Measurements from ENCODE around the gene FASTKD2. TPM values are rescaled to one million over a fixed set of nuclear protein-coding genes. Genes with fewer than 3 reads are reported as not detected.

The FASTKD2 gene
- total and polyA plus RNA-seq, 9 donors, result 14.3 to 29.0 (median 23.1) TPM

- TF ChIP-seq POLR2A (IDR thresholded peaks at IDR 0.05), result no peak
- no peak for TF ChIP-seq EP300 (IDR thresholded peaks at IDR 0.05)
- TF ChIP-seq CTCF (IDR thresholded peaks at IDR 0.05), result no peak
- H3K36me3 ChIP-seq, result no peaks in the 10 kb centered on the region
- H3K27ac ChIP-seq, result no peak overlapping the region
- intact Hi-C loops (cut with DNase I), result no loop called here
- 83 to 95% (median 92%) methylated on average over 1 of the region's 1 CpG for WGBS, 3 donors
- H3K4me1 ChIP-seq (ENCODE audit: insufficient read depth), result no peaks in the 10 kb centered on the region
- no peak for DNase-seq
- no peak overlapping the region for H3K4me3 ChIP-seq
- no peaks in the 10 kb centered on the region for H3K27me3 ChIP-seq
- no peaks in the 10 kb centered on the region for H3K9me3 ChIP-seq
Observed at GRCh38 chr2:206723288-206723687, 42.1 kb upstream of the FASTKD2 start.

- no peaks in the 10 kb centered on the region for H3K36me3 ChIP-seq
- no peak for DNase-seq
- TF ChIP-seq POLR2A (IDR thresholded peaks at IDR 0.05) (no peak), EP300 (IDR thresholded peaks at IDR 0.05) (no peak), CTCF (IDR thresholded peaks at IDR 0.05) (no peak)
- no peaks in the 10 kb centered on the region for H3K9me3 ChIP-seq
- WGBS, 3 donors, result 92 to 96% (median 95%) methylated on average over 2 of the region's 2 CpGs
- no peak overlapping the region for H3K27ac ChIP-seq
- H3K27me3 ChIP-seq, result no peaks in the 10 kb centered on the region
- H3K4me1 ChIP-seq (ENCODE audit: insufficient read depth), result no peaks in the 10 kb centered on the region
- intact Hi-C loops (cut with DNase I), result no loop called here
- H3K4me3 ChIP-seq, result no peak overlapping the region
Observed at GRCh38 chr2:206727287-206727686, 38.1 kb upstream of the FASTKD2 start.

- DNase-seq, result no peak
- no peak for TF ChIP-seq POLR2A (IDR thresholded peaks at IDR 0.05)
- no peak for TF ChIP-seq EP300 (IDR thresholded peaks at IDR 0.05)
- TF ChIP-seq CTCF (IDR thresholded peaks at IDR 0.05), result no peak
- Histone ChIP-seq H3K27me3 (no peaks in the 10 kb centered on the region), H3K36me3 (no peaks in the 10 kb centered on the region), H3K27ac (no peak overlapping the region), H3K9me3 (no peaks in the 10 kb centered on the region), H3K4me3 (no peak overlapping the region), H3K4me1 (ENCODE audit: insufficient read depth) (no peaks in the 10 kb centered on the region)
- intact Hi-C loops (cut with DNase I), result no loop called here
- WGBS, 3 donors, result 78 to 88% (median 81%) methylated on average over 7 of the region's 7 CpGs
Observed at GRCh38 chr2:206728277-206729199, 36.9 kb upstream of the FASTKD2 start.

- no peaks in the 10 kb centered on the region for H3K4me1 ChIP-seq (ENCODE audit: insufficient read depth)
- H3K4me3 ChIP-seq, result no peak overlapping the region
- H3K27me3 ChIP-seq, result no peaks in the 10 kb centered on the region
- no peak for DNase-seq
- no peak overlapping the region for H3K27ac ChIP-seq
- WGBS, 3 donors, result 67 to 83% (median 71%) methylated on average over 2 of the region's 2 CpGs
- intact Hi-C loops (cut with DNase I), result no loop called here
- H3K36me3 ChIP-seq, result no peaks in the 10 kb centered on the region
- TF ChIP-seq POLR2A (IDR thresholded peaks at IDR 0.05) (no peak), CTCF (IDR thresholded peaks at IDR 0.05) (no peak), EP300 (IDR thresholded peaks at IDR 0.05) (no peak)
- H3K9me3 ChIP-seq, result no peaks in the 10 kb centered on the region
Observed at GRCh38 chr2:206733341-206733740, 32.1 kb upstream of the FASTKD2 start.

All from ovary (tissue), 9 donors.